ENCODE measurements around the gene TWIST2.

Gene TWIST2

DNA sequence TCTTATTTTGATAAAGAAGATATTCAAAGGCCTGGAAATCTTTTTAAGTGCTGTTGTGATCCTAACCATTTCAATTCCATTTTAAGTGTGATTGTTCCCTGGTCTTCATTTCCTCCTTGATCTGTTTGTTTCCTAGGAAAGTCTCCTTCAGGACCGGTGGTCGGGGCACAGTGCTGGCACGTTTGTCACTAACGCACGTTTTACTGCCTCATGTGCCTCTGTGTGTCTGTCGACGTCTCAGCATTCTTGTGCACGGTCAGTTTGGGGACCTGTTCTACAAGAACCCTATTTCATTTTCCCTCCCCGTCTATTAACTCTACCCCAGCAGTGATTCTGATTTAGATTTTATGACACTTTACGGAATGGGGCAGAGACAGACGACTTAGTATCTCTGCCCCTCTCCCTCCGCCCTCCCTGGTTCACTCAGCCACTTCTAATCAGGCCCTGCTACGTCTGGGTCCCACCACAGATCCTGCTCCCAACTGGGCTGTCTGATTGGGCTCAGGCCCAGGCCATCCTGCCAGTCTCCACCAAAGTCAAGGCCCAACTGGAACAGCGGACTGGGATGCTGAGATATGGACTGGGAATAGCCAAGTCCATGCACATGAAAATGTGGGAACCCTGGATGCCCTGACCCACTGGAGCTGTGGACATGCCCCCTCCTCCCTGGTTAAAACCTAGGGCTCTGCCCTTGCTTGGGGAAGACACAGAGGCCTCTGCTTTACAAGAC, 95.6 kb downstream of the TWIST2 start:
- DNase-seq, result no peak

DNA sequence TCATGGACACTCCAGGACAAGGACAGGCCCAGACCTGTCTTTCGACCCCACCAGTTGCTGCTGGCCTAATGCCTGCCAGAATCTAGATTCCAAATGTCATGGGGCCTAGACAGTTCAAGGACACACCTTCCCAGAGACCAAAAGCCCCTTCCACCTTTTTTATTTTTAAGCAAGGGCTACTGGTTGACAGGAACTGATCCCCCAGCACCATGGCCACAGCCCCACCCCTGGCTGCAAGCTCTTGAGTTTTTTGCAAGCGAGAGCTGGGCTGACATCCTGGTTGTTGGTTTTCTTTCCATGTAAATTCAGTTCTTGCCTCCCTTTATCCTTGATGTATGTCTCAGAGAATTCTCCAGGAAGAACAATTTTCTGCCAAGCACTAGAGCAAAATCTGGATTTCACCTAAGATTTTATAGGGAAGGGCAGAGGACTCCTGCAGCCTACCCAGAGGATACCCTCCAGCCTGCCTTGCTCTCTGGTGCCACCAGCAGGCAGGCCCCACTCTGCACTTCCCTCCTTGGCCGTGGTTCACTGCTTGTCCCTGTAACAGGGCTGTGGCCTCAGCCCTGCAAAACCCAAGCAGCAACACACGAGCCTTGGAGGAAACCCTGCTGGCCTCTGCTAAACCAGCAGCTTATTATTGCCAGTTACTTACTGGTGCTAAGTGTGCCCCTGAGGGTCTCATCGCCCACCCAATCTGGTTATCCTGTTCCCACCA, 97.7 kb downstream of the TWIST2 start:
- no peak for DNase-seq

GRCh38 chr2:238946318-238947242, 98.7 kb downstream of the TWIST2 start:
- no peak for DNase-seq

GRCh38 chr2:238947243-238947760, 99.4 kb downstream of the TWIST2 start:
- no peak for DNase-seq

GRCh38 chr2:238947920-238948710, 100.2 kb downstream of the TWIST2 start:
- no peak for DNase-seq

- no peak for DNase-seq
Measured at GRCh38 chr2:238948765-238949641, 101.1 kb downstream of the TWIST2 start.

- no peak for DNase-seq
Measured at GRCh38 chr2:238949710-238950345, 101.9 kb downstream of the TWIST2 start.

DNA sequence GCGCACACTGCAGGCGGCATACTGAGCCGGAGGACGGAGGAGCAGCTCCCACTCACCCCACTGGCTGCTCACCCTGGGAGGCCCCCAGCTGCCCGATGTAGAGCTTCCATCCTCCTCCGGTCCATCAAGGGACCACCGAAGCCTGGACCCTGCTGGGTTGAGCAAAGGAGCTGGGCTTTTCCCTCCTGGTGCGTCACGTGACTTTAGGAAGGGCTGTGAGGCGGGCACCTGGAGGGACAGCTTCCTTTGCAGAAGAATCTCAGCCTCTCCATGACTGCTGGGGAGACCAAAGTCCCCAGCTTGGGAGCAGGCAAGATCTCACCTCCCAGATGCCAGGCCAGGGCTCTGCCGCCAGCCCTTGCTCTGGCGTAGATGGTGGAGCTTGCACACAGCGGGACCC, 102.7 kb downstream of the TWIST2 start:
- DNase-seq, result no peak

DNA sequence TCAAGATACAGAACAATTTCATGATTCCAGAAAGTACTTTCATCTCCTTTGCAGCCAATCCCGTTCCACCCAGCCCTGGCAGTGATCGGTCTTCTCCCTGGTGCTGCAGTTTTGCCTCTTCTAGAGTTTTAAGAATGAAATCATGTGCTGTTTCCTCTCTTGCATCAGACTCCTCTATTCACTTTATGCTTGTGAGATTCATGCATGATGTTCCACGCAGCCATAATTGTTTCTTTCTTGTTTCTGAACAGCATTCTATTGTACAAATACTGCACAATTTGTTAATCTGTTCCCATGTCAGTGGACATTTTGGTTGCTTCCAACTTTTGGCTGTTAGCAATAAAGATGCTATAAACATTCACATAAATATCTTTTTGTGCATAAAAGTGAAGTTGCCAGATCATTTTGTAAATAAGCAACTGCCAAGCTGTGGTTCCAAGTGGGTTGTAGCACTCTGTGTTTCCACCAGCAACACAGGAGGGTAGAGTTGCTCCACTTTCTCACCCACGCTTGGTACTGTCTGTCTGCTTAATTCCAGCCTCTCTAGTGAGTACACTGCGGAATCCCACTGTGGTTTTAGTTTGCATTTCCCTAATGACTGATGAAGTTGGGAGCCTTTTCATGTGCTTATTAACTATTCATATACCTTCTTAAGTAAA, 104.5 kb downstream of the TWIST2 start:
- DNase-seq, result no peak

DNA sequence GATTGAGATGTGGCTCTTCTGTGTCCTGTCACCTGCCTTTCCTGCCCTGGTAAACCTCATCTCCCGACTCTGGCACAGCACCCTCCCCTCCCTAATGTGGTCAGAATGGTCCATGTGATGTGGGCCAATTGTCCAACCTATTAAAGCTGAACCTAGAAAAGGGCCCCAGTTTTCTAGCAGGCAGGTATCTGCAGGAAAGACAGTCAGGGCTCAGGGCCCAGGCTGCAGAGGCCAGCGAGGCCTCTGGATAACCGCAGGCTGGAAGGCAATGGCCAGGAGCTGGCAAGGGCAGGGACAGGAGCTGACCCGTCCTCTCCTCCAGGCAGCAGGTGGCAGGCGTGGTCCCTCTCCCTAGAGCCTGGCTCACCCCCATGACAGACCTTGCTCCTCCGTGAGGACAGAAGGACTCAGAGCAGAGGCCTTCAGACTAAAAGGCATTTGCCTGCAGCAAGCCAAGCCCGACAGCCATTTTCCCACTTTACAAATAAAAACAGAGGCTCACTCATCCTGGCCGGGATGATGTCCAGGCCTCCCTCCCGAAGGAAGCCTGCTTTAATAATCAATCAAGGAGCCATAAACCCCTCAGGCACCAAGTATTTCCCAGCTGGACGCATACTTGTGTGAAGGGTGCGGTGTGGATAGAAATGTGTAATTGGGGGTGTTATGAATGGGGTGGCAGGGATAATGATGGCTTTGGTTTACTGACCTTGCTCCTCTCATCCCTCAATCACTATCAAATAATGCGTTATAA, 107.1 kb downstream of the TWIST2 start:
- DNase-seq, result no peak

- DNase-seq, result no peak
Measured at GRCh38 chr2:238955648-238956531, 108.0 kb downstream of the TWIST2 start.

DNA sequence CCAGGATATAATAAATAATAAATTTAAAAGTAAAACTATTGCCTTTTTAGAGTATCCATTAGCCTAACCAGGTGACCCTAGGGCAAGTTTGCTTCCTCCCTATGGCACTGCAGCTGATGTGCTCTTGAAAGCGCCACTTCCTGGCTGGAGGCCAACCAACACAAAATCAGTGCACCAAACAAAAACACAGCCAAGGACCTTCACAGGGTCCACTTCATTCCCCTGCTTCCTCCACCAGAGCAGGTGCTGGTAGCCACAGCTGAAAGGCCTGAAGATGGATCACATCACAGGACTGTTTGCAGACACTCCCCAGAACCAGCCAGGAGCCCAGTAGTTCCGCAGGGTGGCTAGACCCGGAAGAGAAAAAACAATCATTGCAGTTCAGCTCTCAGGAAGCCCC, 108.8 kb downstream of the TWIST2 start:
- peak; percentile 88 for DNase-seq
